ENCODE data around the gene HMGN1. TPM values are rescaled to one million over a fixed set of nuclear protein-coding genes. Genes with fewer than 3 reads are reported as not detected.

Gene HMGN1
- total RNA-seq, 1 experiment from 2014 or later, result 516 TPM

DNA sequence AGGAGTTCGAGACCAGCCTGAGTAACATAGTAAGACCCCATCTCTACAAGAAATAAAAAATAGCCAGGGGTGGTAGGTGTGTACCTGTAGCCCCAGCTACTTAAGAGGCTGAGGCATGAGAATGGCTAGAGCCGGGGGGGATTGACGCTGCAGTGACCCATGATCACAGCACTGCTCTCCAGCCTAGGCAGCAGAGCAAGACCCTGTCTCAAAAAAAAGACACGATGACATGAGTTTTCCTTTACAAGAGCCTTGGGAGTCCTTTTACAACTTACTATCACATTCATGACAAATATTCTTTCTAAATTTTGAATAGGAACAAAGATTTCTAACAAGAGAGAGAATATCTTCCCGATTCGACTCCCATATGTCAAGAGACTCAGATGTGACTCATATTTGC is 32.2 kb downstream of the HMGN1 start:
- no peak overlapping the region for H3K23ac ChIP-seq (ENCODE audit: insufficient read length, low read depth, low read length)
- WGBS (ENCODE audit: extremely low coverage, insufficient read length, low lambda C conversion rate), result no CpG with 5 or more reads among the region's 6 CpGs
- no peak overlapping the region for H3K14ac ChIP-seq (ENCODE audit: insufficient read depth, low read length)
- H3K9ac ChIP-seq (ENCODE audit: extremely low read depth, insufficient read length, low read length), result no peak overlapping the region
- H4K20me1 ChIP-seq (ENCODE audit: control insufficient read depth, insufficient read depth, insufficient read length), result no peaks in the 10 kb centered on the region
- H3K27ac ChIP-seq (ENCODE audit: insufficient read length, low read depth, low read length), result no peak overlapping the region
- TF ChIP-seq, protein P1, sequence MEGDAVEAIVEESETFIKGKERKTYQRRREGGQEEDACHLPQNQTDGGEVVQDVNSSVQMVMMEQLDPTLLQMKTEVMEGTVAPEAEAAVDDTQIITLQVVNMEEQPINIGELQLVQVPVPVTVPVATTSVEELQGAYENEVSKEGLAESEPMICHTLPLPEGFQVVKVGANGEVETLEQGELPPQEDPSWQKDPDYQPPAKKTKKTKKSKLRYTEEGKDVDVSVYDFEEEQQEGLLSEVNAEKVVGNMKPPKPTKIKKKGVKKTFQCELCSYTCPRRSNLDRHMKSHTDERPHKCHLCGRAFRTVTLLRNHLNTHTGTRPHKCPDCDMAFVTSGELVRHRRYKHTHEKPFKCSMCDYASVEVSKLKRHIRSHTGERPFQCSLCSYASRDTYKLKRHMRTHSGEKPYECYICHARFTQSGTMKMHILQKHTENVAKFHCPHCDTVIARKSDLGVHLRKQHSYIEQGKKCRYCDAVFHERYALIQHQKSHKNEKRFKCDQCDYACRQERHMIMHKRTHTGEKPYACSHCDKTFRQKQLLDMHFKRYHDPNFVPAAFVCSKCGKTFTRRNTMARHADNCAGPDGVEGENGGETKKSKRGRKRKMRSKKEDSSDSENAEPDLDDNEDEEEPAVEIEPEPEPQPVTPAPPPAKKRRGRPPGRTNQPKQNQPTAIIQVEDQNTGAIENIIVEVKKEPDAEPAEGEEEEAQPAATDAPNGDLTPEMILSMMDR (conservative IDR thresholded peaks at IDR 0.05), result no peak
- no peaks in the 10 kb centered on the region for H3K9me3 ChIP-seq (ENCODE audit: control insufficient read depth, low read depth, low read length)
- H2AK5ac ChIP-seq (ENCODE audit: insufficient read length, low read length), result no peak overlapping the region
- no peak overlapping the region for H4K5ac ChIP-seq (ENCODE audit: insufficient read length, low read depth, low read length)
- H3K4me1 ChIP-seq (ENCODE audit: insufficient read depth, low read length), result no peaks in the 10 kb centered on the region
- H2BK15ac ChIP-seq (ENCODE audit: low read depth, low read length), result no peak overlapping the region
- no peak for DNase-seq
- peaks cover 8% of the 10 kb centered on the region for H3K23me2 ChIP-seq (ENCODE audit: insufficient read length, low read depth, low read length, poor library complexity, severe bottlenecking)
- no peak overlapping the region for H2BK12ac ChIP-seq (ENCODE audit: insufficient read length, low read depth, low read length)
- H3K4me2 ChIP-seq (ENCODE audit: insufficient read depth, insufficient read length, low read length), result no peak overlapping the region
- no peak overlapping the region for H3T11ph ChIP-seq (ENCODE audit: low read length)
- H4K8ac ChIP-seq (replicated peaks; ENCODE audit: insufficient read length, low read depth, low read length), result no peak overlapping the region
- no peak overlapping the region for H2AFZ ChIP-seq (ENCODE audit: low read length)
- H4K91ac ChIP-seq (ENCODE audit: insufficient read length, low read depth, low read length), result no peak overlapping the region
- Mint-ChIP-seq H3K27me3 (ENCODE audit: low read depth) (no peaks in the 10 kb centered on the region), H3K27ac (peak overlapping the region in 1 of 3 experiments; percentile 8; a peak in 1 of 7 replicates), H3K4me1 (peaks cover 13 to 14% of the 10 kb centered on the region in 2 experiments), H3K4me3 (no peak overlapping the region), H3K9me3 (peaks cover 0 to 4% of the 10 kb centered on the region in 2 experiments; a peak in 2 of 5 replicates), H3K36me3 (ENCODE audit: insufficient read depth in 1 of 3, low read depth in 3 of 3) (peaks cover 5 to 6% (median 6%) of the 10 kb centered on the region in 3 experiments)
- no peak overlapping the region for H2BK5ac ChIP-seq (ENCODE audit: insufficient read length, low read length)
- H3K56ac ChIP-seq (ENCODE audit: insufficient read length, low read depth, low read length), result no peak overlapping the region
- H3K27me3 ChIP-seq (ENCODE audit: insufficient read depth, low read length), result no peaks in the 10 kb centered on the region
- no peak overlapping the region for H2BK120ac ChIP-seq (ENCODE audit: low read depth, low read length, poor library complexity, severe bottlenecking)
- H3K79me2 ChIP-seq (ENCODE audit: insufficient read depth, low read length), result no peaks in the 10 kb centered on the region; the same call in 1 of the 2 replicates
- H3K79me1 ChIP-seq (ENCODE audit: insufficient read depth, low read depth, low read length, poor library complexity, severe bottlenecking), result no peaks in the 10 kb centered on the region
- no peak overlapping the region for H2BK20ac ChIP-seq (ENCODE audit: low read depth, low read length, poor library complexity, severe bottlenecking)
- H3K18ac ChIP-seq (ENCODE audit: insufficient read length, low read depth, low read length), result no peak overlapping the region
- H3K4ac ChIP-seq (ENCODE audit: low read depth, low read length), result no peak overlapping the region

Data from H9 (cell line).